Mucosa of rectum (tissue), 2 donors: ENCODE results near the gene UCHL3.

Source experiments
- H3K27ac ChIP-seq, 2 donors: one replicate each; pipeline ENCODE4 v1.7.0; 2013; ENCODE audit warnings: inconsistent platforms in 2 of 2, low read depth in 2 of 2, low read length in 2 of 2
- H3K27me3 ChIP-seq, 2 donors: one replicate each; pipeline ENCODE4 v1.7.0; 2013; ENCODE audit warnings: low read length in 2 of 2; ENCODE audit not compliant: control insufficient read depth in 2 of 2, insufficient read depth in 2 of 2
- H3K36me3 ChIP-seq, 2 donors: one replicate each; pipeline ENCODE4 v1.7.0; 2013; ENCODE audit warnings: low read length in 2 of 2; ENCODE audit not compliant: control insufficient read depth in 2 of 2, insufficient read depth in 2 of 2
- H3K4me1 ChIP-seq, 2 donors: one replicate each; pipeline ENCODE4 v1.7.0; 2013; ENCODE audit warnings: low read length in 2 of 2, mild to moderate bottlenecking in 1 of 2; ENCODE audit not compliant: control insufficient read depth in 2 of 2, insufficient read depth in 2 of 2
- H3K4me3 ChIP-seq, 2 donors: one replicate each; pipeline ENCODE4 v1.7.0; 2013; ENCODE audit warnings: low read length in 2 of 2
- H3K9ac ChIP-seq, 2 donors: one replicate each; pipeline ENCODE4 v1.7.0; 2013; ENCODE audit warnings: low read length in 2 of 2, low read depth in 1 of 2, mild to moderate bottlenecking in 1 of 2
- H3K9me3 ChIP-seq, 2 donors: one replicate each; pipeline ENCODE4 v1.7.0; 2013; ENCODE audit warnings: low read length in 2 of 2; ENCODE audit not compliant: control insufficient read depth in 2 of 2
- donor health status: healthy.
- donor health status: Normal muscosa, but diverticular disease.

Gene UCHL3

DNA sequence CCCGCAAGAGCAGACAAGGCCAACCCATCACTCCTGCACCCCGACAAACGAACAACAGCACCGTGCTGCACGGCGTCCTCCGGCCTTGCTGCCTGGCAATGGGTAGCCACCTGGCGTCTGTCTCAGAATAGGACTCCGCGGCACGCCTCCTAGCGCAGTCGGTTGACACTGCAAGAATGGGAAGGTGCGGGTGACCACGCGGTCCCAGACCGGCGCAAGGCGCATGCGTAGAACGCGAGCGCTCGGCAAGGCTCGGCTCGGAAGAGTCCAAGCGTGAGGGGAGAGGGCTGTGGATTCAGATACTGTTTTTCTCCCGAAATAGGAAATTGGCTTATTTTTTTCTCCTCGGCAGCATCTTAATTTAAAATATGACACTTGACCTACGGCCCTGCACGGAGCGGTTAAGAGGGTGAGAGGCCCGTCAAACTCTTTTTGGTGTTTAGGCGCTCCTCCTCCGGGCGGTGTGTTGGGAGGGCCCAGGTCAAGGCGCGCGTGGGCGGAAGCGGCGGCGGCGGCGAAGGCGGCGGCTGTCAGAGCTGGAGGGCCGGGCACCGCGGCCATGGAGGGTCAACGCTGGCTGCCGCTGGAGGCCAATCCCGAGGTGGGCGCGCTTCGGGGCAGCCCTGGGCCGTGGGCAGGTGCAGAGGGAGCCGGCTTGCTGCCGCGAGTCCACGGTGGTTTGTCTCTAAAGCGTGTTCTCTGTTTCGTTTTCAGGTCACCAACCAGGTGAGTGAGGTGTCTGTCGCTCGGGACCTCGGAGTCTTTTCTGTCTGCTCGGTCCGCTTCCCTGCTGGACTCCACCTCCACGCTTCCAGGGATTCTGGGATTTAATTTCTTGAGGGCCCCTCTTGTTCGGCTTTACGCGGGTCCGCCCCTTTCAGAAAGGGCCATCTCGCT lies at the start of gene UCHL3:
Gene UCHL3, plus strand, starts transcription at position 530 of the 897 bp plus-strand sequence. Its CDS starts 30 bp downstream, at position 560.
- Histone ChIP-seq H3K4me3 (peak within 1 kb of the TSS; percentile 94 to 98), H3K9me3 (no peaks in the 10 kb centered on the region), H3K27me3 (no peaks in the 10 kb centered on the region), H3K4me1 (peaks cover 13 to 14% of the 10 kb centered on the region in 2 donors), H3K9ac (peak within 1 kb of the TSS; percentile 83 to 85), H3K27ac (peak within 1 kb of the TSS; percentile 77 to 82), H3K36me3 (peaks cover 0 to 8% of the 10 kb centered on the region in 2 donors)

DNA sequence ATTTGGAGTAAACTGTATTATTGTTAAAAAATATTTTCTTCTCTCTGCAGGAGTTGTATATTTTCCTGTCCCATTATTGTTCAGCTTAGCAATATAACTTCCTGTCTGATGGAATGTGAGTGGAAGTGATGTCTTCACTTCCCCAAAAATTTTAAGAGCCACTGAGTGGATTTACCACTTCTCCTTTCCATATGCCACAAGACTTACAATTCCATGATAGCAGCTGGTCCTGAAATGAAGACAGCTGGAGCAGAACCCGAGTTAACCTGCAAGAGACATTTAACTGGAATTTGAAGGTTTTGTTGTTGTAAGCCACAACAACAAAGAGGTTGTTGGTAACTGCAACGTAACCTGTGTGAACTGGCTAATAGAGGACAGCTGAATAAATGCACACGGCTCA lies 44.3 kb upstream of the UCHL3 start:
- H3K4me3 ChIP-seq, result no peak overlapping the region
- no peaks in the 10 kb centered on the region for H3K36me3 ChIP-seq
- no peak overlapping the region for H3K27ac ChIP-seq
- H3K27me3 ChIP-seq, result no peaks in the 10 kb centered on the region
- no peaks in the 10 kb centered on the region for H3K4me1 ChIP-seq
- H3K9ac ChIP-seq, result no peak overlapping the region
- H3K9me3 ChIP-seq, result no peaks in the 10 kb centered on the region

DNA sequence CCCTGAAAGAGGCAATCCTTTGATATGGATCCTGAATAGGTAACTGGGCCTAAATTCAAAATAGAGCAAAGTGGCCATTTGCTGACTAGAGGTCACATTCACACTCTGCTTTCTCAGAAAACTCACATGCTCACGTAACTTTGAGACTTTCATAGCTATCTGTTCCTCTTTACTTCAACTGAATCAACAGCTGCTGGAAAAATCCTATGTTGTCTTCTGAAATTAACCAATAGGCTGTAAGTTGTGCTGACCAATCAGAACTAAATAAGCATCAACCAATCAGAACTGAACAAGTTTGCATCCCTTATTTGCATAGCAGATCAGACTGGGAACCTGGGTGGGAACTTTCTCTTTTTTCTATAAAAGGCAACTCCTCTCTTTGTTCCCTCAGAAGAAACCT lies 43.6 kb upstream of the UCHL3 start:
- Histone ChIP-seq H3K4me3 (no peak overlapping the region), H3K27me3 (no peaks in the 10 kb centered on the region), H3K4me1 (no peaks in the 10 kb centered on the region)

DNA sequence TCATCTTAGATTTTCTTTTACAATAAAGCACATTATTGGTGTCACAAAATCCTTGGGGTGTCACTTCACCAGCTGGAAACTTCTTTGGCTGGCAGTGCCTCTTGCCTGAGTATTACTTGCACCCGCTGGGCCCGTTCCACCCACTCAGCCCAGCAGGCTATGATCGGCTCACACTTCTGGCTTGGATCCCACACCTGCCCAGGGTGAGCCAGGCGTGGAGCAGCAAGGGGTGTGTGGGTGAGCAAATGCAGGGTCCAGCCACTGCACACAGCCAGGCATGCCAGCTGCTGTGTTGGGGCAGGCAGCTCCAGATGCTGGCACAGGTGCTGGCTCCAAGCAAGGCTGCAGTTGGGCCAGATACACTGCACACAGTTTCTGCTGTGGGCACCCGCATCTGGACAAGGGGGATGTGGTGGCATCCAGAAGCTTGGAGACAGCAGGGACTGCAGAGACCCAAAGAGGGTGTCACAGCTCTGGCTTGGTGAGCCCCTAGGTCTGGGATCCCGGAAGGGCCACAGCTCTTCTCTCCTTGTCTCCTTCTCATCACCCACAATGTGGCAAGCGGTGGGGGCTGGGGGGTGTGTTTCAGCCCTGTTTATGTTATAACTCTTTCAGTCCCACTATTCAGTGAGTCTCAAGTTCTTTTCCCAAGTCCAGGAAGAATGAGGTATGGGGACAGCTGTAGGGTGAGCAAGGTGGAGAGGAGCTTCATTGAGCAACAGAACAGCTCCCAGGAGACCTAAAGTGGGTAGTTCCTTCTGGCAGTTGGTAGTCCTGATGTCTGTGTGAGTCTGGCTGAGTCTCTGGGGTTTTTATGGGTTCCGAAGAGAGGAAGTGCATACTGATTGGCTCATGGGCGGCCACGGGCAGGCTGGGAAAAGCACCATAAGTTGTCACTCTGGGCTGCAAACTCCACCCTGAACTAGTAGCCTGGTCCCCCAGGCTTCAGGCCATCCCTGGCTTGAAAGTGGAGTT lies 42.3 kb upstream of the UCHL3 start:
- Histone ChIP-seq H3K27ac (no peak overlapping the region), H3K4me1 (no peaks in the 10 kb centered on the region), H3K36me3 (no peaks in the 10 kb centered on the region), H3K9ac (no peak overlapping the region), H3K9me3 (no peaks in the 10 kb centered on the region), H3K27me3 (no peaks in the 10 kb centered on the region), H3K4me3 (no peak overlapping the region)

More for the DNA sequence above, 43.6 kb upstream of the UCHL3 start:
- Histone ChIP-seq H3K9me3 (no peaks in the 10 kb centered on the region), H3K36me3 (no peaks in the 10 kb centered on the region), H3K27ac (no peak overlapping the region), H3K9ac (no peak overlapping the region)

DNA sequence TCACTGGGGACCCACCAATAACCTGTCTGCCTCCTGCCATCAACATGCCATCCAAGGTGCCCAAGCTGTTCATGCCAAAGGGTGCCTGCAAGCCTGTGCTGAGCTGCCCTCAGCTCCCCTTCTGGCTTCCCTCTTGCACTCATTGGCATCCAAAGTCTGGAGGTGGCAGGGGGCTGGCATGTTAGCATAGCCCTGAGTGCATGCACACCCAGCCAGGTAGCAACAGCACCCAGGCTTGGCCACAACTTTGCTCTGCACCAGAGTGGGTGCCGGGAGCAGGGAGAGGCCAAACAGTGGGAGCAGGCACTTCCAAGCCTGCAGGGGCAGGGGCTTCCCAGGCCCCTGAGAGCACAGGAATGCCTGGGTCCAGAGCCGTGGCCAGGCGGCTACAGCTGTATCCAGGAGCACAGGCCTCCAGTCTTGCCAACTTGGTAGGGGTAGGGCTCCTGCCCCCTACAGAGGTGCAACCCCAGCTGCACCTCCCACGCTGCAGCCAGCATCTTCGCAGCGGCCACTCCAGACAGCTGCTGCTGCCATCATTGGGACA lies 41.5 kb upstream of the UCHL3 start:
- H3K36me3 ChIP-seq, result no peaks in the 10 kb centered on the region
- no peaks in the 10 kb centered on the region for H3K4me1 ChIP-seq

DNA sequence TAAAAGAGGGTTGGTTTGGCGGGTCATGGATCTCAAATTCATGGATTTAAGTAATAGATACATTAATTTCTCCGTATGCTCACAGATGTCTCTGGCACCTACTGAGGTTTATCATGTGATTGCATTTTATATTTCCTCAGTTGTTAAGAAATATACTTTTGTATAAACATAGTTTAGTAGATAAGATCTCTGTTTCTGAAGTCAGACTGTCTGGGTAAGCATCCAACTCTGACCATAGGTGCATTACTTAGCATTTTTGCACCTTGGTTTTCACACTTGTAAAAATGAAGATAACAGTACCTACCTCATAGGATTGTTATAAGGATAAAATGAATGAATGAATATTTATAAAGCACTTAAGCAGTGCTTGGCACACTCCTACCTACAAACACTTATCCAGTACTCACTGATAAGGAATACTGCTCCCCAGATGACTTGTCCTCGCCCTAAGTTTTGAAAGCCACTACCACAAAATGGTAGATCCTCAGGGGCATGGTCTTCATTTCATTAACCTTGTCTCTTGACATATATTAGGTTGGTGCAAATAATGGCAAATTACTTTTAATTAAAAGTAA lies 38.5 kb upstream of the UCHL3 start:
- Histone ChIP-seq H3K27ac (no peak overlapping the region), H3K27me3 (no peaks in the 10 kb centered on the region), H3K9me3 (no peaks in the 10 kb centered on the region), H3K4me3 (no peak overlapping the region), H3K4me1 (no peaks in the 10 kb centered on the region), H3K36me3 (no peaks in the 10 kb centered on the region), H3K9ac (no peak overlapping the region)

More for the DNA sequence above, 41.5 kb upstream of the UCHL3 start:
- no peak overlapping the region for H3K4me3 ChIP-seq
- no peak overlapping the region for H3K9ac ChIP-seq
- no peaks in the 10 kb centered on the region for H3K27me3 ChIP-seq
- no peak overlapping the region for H3K27ac ChIP-seq
- H3K9me3 ChIP-seq, result no peaks in the 10 kb centered on the region

DNA sequence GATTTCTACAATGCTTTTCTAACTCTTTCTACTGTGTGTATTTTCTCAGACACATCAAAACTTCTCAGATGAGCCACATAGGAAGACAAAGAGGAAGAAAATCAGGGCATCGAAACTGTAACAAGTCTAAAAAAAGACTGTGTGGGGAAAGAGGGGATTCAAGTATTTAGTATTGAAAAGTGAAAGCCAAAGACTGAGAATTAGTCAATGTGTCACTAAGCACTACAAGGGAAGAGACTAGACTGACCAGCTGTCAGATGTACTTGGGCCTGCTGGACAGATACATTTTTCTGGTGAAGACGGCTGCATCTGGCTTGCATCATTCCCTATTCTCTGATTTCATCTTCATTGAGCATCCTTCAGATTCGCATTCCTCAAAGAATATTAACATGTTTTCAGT lies 37.3 kb upstream of the UCHL3 start:
- Histone ChIP-seq H3K9ac (no peak overlapping the region), H3K36me3 (no peaks in the 10 kb centered on the region), H3K4me3 (no peak overlapping the region), H3K27me3 (no peaks in the 10 kb centered on the region), H3K4me1 (no peaks in the 10 kb centered on the region), H3K27ac (no peak overlapping the region), H3K9me3 (no peaks in the 10 kb centered on the region)

DNA sequence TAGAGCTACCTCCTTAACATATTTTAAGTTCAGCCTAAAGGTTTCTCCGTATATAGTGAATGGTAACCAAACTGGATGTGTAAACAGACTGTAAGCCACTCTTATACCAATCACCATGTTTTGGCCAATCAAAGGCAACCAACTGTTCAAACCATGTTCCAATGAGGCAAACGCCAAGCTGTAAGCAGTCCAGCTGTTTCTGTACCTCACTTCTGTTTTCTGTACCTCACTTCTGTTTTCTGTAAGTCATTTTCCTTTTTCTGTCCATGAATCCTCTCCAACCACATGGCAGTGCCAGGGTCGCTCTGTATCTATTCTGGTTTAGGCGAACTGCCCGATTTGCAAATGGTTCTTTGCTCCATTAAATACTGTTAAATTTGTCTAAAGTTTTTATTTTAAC lies 36.3 kb upstream of the UCHL3 start:
- H3K4me1 ChIP-seq, result no peaks in the 10 kb centered on the region
- H3K36me3 ChIP-seq, result no peaks in the 10 kb centered on the region
- no peak overlapping the region for H3K9ac ChIP-seq
- H3K9me3 ChIP-seq, result no peaks in the 10 kb centered on the region
- no peaks in the 10 kb centered on the region for H3K27me3 ChIP-seq
- H3K27ac ChIP-seq, result no peak overlapping the region
- H3K4me3 ChIP-seq, result no peak overlapping the region

DNA sequence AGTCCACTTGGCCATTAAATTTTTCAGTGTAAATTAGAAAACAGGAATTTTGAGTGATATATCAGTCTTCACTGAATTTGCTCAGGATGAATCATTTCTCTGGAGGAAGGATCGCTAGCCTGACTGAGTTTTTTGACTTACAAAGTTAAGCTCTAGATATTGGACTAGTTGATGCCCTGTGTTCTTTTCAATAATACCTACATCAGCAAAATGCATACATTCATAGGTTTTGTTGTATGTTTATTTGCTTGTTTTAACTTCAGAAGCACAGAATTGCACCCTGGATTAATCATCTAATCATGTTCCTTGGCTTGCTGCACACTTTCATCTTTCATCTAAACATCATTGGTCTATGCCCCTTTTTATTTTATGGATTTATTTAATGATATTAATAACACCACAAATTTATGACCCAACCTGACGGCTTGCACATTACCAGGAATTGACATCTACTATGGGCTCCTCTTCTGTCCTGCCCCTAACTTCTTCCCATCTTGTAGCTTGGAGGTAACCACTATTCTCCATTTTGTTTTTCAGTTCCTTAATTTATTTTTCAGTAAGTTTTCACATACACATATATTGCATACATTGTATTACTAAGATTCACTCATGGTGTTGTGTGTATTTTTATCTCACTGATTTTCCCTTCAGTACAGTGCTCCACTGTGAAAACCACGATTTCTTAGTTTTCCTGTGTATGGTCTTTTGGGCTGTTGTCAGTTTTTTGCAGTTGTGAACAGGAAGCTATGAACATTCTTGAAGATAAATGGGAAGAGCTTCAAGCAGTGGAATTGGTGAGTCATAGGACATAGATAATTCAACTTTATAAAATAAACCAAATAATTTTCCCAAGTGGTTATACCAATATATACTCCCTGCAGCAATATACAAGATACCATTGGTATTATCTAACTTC lies 35.3 kb upstream of the UCHL3 start:
- Histone ChIP-seq H3K4me1 (no peaks in the 10 kb centered on the region), H3K9me3 (no peaks in the 10 kb centered on the region), H3K9ac (no peak overlapping the region), H3K4me3 (no peak overlapping the region), H3K36me3 (no peaks in the 10 kb centered on the region), H3K27ac (no peak overlapping the region), H3K27me3 (no peaks in the 10 kb centered on the region)
